Measurements from ENCODE around the gene MYO7A.

The MYO7A gene

DNA sequence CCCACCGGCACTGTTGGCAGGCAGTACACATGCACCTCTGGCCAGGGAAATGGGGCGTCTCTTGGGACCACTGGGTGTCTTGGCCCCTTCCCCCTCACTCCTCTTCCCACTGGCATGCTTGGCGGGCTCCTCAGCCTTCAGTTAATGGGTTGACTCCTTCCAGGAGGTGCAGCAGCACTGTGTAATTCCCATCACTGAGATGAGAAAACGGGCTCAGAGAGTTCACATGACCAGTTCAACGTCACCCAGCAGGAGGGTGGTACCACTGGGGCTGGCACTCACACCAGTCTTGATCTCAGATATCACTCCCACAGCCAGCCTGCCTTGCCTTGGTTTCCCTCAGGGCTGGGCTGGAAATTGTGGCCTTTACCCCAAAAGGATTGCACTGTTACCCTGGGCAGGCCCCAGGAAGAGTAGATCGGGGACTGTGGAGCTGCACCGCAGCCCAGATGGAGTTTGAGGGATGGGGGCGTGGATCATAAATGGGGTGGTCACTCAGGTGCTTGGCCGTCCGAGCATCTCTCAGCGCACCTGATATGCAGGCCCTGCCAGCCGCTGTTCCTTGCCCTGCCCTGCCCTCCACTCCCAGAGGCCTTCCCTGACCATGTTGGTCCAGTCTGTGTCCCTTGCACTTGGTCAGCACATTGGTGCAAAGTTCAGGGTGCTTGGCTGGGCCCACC is 44.3 kb upstream of the MYO7A start:
- no peaks in the 10 kb centered on the region for H3K36me3 ChIP-seq (ENCODE audit: insufficient read depth, low read length)
- DNase-seq (no peak), ATAC-seq (ENCODE audit: insufficient read depth, low read depth) (no peak)
- H2AFZ ChIP-seq (ENCODE audit: low read depth, low read length) = no peak overlapping the region
- H3K4me2 ChIP-seq (ENCODE audit: insufficient read depth, low read length) = no peak overlapping the region
- no peaks in the 10 kb centered on the region for H3K27me3 ChIP-seq (ENCODE audit: insufficient read depth, low read length, poor library complexity)
- H3K4me1 ChIP-seq (ENCODE audit: insufficient read depth, low read length) = peaks cover 17% of the 10 kb centered on the region
- no peaks in the 10 kb centered on the region for H3K79me2 ChIP-seq (ENCODE audit: insufficient read depth, low read length)
- no peak overlapping the region for H3K9ac ChIP-seq (ENCODE audit: low read depth, low read length)
- H4K20me1 ChIP-seq (ENCODE audit: insufficient read depth, low read length) = no peaks in the 10 kb centered on the region
- no peak overlapping the region; the same call in 1 of the 2 replicates for H3K27ac ChIP-seq (ENCODE audit: low read length)
- no peak overlapping the region for H3K4me3 ChIP-seq (ENCODE audit: low read depth in 1 of 2, low read length in 2 of 2)
- TF ChIP-seq, protein P1, sequence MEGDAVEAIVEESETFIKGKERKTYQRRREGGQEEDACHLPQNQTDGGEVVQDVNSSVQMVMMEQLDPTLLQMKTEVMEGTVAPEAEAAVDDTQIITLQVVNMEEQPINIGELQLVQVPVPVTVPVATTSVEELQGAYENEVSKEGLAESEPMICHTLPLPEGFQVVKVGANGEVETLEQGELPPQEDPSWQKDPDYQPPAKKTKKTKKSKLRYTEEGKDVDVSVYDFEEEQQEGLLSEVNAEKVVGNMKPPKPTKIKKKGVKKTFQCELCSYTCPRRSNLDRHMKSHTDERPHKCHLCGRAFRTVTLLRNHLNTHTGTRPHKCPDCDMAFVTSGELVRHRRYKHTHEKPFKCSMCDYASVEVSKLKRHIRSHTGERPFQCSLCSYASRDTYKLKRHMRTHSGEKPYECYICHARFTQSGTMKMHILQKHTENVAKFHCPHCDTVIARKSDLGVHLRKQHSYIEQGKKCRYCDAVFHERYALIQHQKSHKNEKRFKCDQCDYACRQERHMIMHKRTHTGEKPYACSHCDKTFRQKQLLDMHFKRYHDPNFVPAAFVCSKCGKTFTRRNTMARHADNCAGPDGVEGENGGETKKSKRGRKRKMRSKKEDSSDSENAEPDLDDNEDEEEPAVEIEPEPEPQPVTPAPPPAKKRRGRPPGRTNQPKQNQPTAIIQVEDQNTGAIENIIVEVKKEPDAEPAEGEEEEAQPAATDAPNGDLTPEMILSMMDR (IDR thresholded peaks at IDR 0.05; ENCODE audit: borderline replicate concordance, extremely low read depth, low read length, poor library complexity, severe bottlenecking) = no peak
- TF ChIP-seq EZH2 (IDR thresholded peaks at IDR 0.05; ENCODE audit: borderline replicate concordance, low read depth, low read length, severe bottlenecking) = no peak
- no peaks in the 10 kb centered on the region for H3K9me3 ChIP-seq (ENCODE audit: insufficient read depth, low read length, severe bottlenecking)

DNA sequence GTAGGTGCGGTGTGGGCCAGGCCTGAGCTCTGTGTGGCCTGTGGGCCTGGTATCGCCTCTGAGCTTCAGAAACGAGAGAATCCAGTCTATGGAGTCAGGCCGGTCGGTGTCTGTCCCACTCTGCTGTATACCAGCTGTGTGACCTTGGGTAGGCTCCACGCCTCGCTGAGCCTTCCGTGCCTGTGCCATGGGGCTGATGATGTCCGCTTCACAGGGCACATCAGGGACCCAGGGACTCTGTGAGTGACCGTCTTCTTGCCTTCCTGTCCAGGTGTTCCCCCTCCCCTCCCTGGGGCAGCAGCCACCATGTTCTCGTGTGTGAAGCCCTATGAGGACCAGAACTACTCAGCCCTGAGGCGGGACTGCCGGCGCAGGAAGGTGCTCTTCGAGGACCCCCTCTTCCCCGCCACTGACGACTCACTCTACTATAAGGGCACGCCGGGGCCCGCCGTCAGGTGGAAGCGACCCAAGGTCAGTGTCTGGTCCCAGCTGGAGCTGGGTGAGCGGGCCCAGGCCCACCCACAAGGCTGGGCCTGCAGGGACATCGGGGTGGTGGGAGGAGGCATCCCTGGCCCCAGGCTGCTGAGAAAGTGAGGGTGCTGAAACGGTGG is 43.4 kb upstream of the MYO7A start:
- Histone ChIP-seq H3K27me3 (ENCODE audit: insufficient read depth, low read length, poor library complexity) (no peaks in the 10 kb centered on the region), H3K4me3 (ENCODE audit: low read depth in 1 of 2, low read length in 2 of 2) (no peak overlapping the region), H3K79me2 (ENCODE audit: insufficient read depth, low read length) (no peaks in the 10 kb centered on the region), H2AFZ (ENCODE audit: low read depth, low read length) (no peak overlapping the region), H3K4me2 (ENCODE audit: insufficient read depth, low read length) (no peak overlapping the region), H3K9me3 (ENCODE audit: insufficient read depth, low read length, severe bottlenecking) (no peaks in the 10 kb centered on the region), H4K20me1 (ENCODE audit: insufficient read depth, low read length) (no peaks in the 10 kb centered on the region), H3K27ac (ENCODE audit: low read length) (no peak overlapping the region), H3K4me1 (ENCODE audit: insufficient read depth, low read length) (peaks cover 17% of the 10 kb centered on the region), H3K36me3 (ENCODE audit: insufficient read depth, low read length) (no peaks in the 10 kb centered on the region), H3K9ac (ENCODE audit: low read depth, low read length) (no peak overlapping the region)
- ATAC-seq (ENCODE audit: insufficient read depth, low read depth) (no peak), DNase-seq (no peak)
- TF ChIP-seq, protein P1 (IDR thresholded peaks at IDR 0.05; ENCODE audit: borderline replicate concordance, extremely low read depth, low read length, poor library complexity, severe bottlenecking) = no peak
- TF ChIP-seq EZH2 (IDR thresholded peaks at IDR 0.05; ENCODE audit: borderline replicate concordance, low read depth, low read length, severe bottlenecking) = no peak

DNA sequence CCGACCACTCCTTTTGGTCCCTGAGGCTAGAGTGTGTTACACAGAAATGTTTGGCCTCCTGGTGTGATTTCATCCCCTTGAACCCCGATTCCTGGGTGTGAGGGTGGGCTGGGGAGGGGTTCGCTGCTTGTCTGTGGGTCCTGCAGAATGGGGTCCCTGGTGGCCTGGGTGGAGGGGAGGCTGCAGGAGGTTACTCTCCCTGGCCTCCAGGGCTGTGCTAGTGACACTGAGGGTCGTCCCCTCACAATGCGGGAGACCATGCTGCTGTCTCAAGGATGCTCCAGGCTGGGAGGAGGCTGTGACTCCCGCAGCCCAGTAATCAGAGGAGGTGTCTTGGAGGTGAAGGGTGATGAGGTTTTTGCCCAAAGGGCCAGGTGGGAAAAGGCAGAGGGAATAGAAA is 42.4 kb upstream of the MYO7A start:
- Histone ChIP-seq H3K4me3 (ENCODE audit: low read depth in 1 of 2, low read length in 2 of 2) (no peak overlapping the region), H3K9ac (ENCODE audit: low read depth, low read length) (no peak overlapping the region), H3K9me3 (ENCODE audit: insufficient read depth, low read length, severe bottlenecking) (no peaks in the 10 kb centered on the region), H4K20me1 (ENCODE audit: insufficient read depth, low read length) (no peaks in the 10 kb centered on the region), H3K27me3 (ENCODE audit: insufficient read depth, low read length, poor library complexity) (no peaks in the 10 kb centered on the region), H2AFZ (ENCODE audit: low read depth, low read length) (no peak overlapping the region), H3K27ac (ENCODE audit: low read length) (no peak overlapping the region), H3K4me2 (ENCODE audit: insufficient read depth, low read length) (no peak overlapping the region), H3K36me3 (ENCODE audit: insufficient read depth, low read length) (no peaks in the 10 kb centered on the region), H3K4me1 (ENCODE audit: insufficient read depth, low read length) (peaks cover 17% of the 10 kb centered on the region), H3K79me2 (ENCODE audit: insufficient read depth, low read length) (no peaks in the 10 kb centered on the region)
- TF ChIP-seq, protein P1 (IDR thresholded peaks at IDR 0.05; ENCODE audit: borderline replicate concordance, extremely low read depth, low read length, poor library complexity, severe bottlenecking) = no peak
- no peak for TF ChIP-seq EZH2 (IDR thresholded peaks at IDR 0.05; ENCODE audit: borderline replicate concordance, low read depth, low read length, severe bottlenecking)
- DNase-seq (no peak), ATAC-seq (ENCODE audit: insufficient read depth, low read depth) (no peak)

Data from DND-41 (cell line).